NCI-H524 (cell line): ENCODE measurements around the gene TCTN2.

Experiments
- DNase-seq, 2 experiments: peaks; one replicate each; lab custom pipeline; 2025; lab: John Stamatoyannopoulos, UW

TCTN2 gene

DNA sequence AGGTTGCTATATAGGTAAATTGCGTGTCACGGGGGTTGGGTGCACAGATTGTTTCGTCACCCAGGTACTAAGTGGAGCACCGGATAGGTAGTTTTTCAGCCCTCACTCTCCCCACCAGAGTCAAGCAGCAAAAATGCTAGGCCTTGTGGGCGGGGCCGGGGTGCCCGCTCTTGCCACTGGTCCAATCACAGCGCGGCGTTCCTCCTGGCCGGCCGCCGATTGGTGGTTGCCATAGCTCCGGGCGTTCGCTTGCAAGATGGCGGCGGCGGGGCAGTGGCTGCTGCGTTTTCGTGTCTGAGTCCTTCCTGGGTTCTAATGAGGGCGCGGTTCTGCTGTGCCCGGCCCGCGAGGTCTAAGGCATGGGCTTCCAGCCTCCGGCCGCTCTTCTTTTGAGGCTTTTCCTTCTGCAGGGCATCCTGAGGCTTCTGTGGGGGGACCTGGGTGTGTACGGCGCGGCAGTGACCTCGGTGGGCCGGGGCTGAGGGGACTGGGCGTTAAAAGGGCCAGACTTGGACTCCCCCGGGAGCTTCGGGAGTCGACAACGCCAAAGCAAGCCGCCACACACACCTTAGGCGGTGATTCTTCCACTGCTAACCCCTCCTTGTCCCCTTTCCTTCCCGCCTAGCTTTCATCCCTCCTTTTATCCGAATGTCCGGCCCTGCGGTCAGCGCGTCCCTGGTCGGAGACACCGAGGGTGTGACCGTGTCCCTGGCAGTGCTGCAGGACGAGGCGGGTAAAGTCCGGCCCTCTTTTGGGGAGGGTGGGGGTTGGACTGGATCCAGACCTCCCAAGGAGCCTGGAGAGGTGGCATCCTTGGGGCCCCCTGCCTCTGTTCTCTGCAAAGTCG is at the start of gene TCTN2:
Gene TCTN2 (plus strand): TSS at position 232 of the 847 bp plus-strand sequence. CDS start 128 bp downstream, at position 360.
- DNase-seq = peak; percentile 44 to 84

DNA sequence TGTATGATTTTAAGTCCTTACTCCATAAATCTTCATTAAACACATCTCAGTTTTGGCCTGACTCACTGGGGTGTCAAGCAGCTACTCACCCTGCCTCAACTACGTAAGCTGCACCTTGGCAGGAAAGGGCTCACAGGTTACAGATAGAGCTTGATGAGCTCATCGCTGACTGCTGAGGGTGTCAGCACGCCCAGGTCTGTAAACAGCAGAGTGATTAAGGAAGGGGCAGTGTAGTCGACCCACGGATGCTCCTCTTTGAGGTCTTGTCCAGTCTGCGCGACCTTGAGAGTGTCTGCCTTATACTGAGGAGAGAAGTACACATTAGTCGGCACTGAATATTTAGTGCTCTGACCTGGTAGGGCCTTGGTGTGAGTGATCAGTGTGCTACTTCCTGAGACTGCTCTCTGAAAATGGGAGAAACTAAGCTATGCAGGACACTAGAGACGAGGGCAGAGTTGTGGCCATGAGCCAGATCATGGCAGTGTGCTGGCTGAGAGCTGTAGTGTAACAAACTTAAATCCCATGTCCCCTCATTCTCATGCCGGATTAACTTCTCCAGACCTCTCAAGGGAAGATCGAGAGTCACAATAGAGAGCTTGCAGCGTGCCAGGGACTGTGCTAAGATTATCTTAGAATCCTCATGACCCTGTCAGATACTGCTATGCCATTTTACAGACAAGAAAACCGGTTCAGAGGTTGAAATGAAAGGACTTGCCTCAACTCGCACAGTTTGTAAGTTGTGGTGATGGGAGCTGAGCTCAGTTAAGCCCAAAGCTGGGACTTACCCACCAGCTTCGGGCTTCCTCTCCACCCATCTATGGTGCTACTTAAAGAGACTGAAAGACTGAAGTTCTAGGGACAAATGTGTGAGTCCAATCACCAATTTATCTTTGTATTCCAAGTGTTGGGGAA is 49.0 kb upstream of the TCTN2 start:
- DNase-seq = no peak

DNA sequence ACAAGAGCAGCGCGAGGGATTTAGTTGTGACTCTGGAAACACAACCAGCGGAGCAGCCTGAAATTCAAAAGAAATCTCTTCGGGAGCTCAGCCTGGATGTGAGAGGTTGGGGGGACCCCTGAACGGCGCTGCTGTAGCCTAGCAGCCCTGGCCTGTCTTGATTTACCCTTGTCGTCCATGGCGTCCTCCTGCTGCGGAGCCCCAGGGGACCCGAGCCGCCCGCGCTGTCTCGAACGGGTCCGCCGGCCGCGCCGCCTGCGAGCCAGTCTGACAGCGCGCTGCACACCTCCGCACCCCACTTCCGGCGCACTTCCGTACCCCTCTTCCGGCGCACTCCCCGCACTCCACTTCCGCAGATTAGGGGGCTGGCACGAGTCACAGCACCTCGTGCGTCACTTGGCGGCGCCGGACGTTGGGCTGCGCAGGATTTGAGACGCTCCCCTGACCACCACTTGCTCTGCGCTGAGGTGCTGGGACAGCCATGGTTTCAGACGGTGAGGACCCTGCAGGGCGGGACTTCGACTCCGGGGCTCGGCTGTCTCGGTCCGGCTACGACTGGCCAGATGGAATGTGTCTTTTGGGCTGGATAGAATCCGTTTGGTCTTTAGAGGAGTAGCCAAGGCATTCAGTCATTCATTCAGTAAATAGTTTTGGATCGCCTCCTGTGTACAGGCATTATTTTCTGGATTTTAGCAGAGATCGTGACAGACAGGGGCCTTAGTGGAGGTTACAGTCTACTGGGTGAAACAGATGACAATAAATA is 37.4 kb upstream of the TCTN2 start, which contains the start of the genes EIF2B1 and GTF2H3:
Gene EIF2B1 (minus strand): TSS at position 308 of the 763 bp plus-strand sequence. CDS start 129 bp downstream, at position 179.
Gene GTF2H3 (plus strand): TSS at position 451 of the 763 bp plus-strand sequence. CDS start 31 bp downstream, at position 482.
- DNase-seq = peak; percentile 91 to 94

- DNase-seq = no peak
These were observed 36.8 kb upstream of the TCTN2 start for GRCh38 chr12:123634142-123634561.

DNA sequence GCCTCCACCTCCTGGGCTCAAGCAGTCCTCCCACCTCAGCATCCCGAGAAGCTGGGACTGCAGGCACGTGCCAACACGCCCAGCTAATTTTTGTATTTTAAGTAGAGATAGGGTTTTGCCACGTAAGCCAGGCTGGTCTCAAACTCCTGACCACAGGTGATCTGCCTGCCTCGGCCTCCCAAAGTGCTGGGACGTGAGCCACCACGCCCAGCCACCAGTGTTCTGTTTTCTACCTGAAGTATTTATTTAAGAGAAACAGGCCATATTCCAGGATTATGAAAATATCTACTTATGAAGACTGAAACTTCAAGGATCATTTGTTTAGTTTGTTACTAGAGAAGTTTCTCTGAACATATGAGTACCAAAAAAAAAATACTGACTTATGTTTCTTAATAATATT is 27.0 kb upstream of the TCTN2 start:
- DNase-seq = no peak

DNA sequence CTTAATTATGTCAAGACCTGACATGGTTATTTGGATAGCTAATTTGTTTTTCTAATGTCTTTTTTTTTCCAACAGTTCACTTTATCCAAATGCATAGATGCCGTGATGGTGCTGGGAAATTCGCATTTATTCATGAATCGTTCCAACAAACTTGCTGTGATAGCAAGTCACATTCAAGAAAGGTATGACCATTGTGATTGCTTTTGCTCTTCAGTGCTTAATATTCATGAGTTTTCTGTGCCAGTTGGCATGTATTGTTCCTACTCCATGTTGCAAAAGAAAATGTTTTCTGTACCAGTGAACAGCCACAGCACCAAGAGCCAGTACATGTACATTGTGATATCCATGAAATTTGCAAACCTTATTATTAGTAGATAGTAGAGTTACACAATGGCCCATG is 25.5 kb upstream of the TCTN2 start:
- DNase-seq = no peak

DNA sequence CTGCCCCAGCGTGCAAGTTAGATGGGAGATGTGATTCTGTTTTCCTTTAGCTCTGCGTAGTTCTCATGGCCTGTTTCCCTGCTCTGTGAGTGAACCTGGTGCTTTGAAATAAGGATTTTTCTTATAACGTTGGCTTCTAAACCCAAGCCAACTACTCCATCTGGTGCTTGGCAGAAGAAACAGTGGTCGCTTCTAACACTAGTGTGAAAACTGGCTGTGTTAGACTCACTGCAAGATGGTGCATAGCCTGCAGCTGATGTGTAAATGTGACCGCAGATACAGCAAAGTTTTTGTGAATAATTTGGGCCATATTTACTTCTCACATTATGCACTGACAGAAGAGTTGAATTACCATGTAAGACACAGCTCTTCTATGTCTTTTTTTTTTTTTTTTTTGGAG is 25.0 kb upstream of the TCTN2 start:
- no peak for DNase-seq

GRCh38 chr12:123648401-123648800 is 22.5 kb upstream of the TCTN2 start:
- DNase-seq = no peak

DNA sequence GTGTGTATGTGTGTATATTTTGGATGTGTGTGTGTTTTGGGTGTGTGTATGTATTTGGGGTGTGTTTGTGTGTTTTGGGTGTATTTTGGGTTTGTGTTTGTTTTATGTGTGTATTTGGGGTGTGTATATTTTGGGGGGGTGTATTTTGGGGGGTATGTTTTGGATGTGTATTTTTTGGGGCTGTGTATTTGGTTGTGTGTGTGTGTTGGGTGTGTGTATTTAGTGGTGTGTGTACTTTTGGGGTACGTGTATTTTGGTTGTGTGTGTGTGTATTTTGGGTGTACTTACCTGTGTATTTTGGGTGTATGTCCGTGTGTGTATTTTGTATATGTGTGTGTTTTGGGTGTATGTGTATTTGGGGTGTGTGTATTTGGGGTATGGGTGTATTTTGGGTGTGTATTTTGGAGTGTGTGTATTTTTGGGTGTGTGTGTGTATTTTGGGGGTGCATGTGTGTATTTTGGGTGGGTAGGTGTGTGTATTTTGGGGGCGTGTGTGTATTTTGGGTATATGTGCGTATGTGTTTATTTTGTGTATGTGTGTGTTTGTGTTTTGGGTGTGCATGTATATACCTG is 16.7 kb upstream of the TCTN2 start:
- no peak for DNase-seq

DNA sequence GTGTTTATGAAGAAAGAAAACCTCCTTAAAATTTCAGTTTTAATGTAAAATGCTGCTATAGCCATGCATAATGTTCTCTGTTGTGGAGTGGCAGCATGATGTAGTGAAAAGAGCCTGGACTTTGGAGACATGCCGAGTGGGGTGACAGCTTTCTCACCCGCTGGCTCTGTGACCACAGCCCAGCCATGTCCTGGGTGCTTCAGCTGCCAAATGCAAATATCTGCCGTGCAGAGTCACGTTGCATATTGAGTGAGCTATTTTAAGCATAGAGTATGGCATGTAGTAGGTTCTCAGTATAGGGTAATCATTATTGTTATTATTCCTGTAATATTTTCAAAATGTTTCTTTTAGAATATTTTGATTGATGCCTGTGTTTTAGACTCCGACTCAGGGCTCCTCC is 15.5 kb upstream of the TCTN2 start:
- no peak for DNase-seq

- DNase-seq = no peak
These were observed 14.5 kb upstream of the TCTN2 start for GRCh38 chr12:123656392-123656791.

- DNase-seq = no peak
These were observed 13.7 kb upstream of the TCTN2 start for GRCh38 chr12:123657211-123657610.

DNA sequence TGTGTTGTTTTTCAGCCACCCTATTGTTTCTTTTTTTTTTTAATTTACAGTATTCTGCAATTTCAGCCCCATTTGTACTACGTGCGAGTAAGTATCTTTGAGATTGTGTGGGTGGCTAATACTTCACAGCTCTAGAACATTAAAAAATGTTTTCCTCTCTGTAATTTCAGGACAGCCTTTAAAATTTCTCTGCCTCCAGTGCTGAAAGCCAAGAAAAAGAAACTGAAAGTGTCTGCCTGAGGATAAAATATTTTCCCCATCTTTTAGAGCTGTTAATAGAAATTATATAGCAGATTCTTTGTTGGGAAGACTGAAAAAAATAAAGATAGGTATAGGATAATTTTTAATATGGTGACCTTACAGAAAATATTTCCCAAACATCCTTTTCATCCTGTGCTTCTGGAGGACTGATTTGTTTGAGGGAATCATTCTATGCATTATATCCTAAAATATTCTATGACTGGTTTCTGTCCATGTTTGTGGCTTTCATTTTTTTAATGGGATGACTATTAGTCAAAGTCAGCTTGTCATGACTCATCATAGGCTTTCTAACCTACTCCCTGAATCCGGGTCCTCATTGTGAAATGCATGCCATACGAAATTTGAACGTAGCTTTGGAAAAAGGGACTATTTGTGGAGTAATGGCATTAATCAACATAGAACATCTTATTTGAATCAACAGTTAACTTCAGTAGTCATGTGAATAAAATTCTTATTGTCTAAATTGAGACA is 10.8 kb upstream of the TCTN2 start:
- DNase-seq = no peak

DNA sequence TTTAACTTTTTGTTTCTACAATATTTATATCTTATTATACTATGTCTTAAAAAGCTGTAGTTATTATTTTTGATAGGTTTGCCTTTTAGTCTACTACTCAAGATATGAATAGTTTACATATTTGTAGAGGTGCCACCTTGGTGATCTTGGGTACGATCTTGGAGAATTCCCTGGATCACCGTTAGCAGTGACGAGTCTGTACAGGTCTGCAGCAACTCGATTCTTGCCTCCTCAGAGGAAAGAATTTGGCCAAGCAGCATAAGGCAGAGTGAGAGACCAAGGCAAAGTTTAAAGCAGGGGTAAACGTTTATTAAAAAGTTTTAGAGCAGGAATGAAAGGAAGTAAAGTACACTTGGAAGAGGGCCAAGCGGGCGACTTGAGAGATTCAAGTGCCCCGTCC is 3.1 kb upstream of the TCTN2 start:
- no peak for DNase-seq

GRCh38 chr12:123671876-123672275 is 963 bp downstream of the TCTN2 start:
- no peak for DNase-seq

DNA sequence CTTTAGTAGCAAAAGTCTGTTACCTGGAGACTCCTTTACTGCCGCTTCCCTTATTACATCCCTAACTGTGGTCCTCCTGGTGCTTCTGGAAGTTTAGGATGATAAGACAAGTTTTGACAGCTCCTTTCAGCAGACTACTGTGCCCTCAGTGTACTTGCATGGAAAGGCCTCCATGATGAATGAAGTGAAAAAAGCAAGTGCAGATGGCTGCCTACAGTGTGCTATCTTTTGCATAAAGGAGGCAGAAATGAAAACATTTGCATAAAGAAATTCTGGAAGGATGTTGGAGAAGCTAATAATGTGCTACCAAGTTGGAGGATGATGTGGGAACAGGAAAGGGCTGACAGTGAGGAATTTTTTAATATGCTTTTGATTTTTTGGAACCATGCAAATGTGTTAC is 4.5 kb downstream of the TCTN2 start:
- DNase-seq = no peak

DNA sequence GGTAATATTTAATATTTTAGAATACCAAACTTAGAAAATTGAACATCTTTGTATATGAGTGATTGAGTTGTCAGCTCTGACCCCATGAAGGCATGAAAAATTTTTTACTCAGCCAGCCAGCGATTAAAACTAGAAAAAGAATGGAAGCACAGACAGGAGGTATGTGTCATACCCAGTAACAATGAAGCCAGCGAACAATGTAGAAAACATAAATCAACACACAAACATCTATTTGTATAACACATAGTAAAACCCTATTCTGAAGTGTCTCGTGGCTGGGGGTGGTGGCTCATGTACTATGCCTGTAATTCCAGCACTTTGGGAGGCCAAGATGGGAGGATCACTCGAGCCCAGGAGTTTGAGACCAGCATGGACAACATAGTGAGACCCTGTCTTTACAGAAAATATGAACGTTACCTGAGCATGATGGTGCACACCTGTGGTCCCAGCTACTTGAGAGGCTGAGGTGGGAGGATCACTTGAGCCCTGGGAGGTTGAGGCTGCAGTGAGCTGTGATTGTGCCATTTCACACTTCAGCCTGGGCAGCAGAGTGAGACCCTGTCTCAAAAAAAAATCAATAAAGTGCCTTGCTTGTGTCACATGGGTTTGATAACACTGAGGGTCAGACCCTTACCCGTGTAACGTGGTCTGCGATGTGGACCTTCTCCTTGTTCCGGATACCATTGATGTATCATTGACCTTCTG is 5.9 kb downstream of the TCTN2 start:
- DNase-seq = no peak

DNA sequence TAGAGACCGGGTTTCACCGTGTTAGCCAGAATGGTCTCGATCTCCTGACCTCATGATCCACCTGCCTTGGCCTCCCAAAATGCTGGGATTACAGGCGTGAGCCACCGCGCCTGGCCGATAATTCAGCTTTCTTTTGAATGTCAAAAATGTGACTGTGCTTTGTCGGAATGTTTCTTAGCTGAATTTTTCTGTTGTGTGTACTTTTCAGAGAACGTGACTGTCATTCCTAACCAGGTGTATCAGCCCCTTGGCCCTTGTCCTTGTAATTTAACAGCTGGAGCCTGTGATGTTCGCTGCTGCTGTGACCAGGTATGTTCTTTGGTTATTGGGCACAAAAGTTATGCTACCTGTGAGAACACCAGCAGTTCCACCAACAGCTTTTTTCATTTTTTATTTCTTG is 8.1 kb downstream of the TCTN2 start:
- DNase-seq = no peak

- no peak for DNase-seq
These were observed 10.7 kb downstream of the TCTN2 start for GRCh38 chr12:123681605-123682004.

DNA sequence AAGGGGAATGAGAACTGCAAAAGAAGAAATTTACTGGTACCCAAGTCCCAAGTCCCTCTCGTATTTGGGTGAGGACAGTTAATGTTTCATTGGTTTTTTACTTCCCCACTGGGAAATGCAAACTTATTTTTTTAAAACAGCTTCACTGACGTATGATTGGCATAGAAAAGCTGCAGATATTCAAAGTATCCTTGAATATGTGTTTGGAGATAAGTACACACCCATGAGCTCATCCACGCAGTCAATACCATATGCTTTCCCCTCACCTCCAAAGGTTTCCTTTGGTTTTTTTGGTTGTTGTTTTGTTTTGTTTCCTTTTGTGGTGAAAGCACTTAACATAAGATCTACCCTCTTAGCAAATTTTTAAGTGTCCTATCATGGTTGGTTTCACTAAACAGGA is 13.1 kb downstream of the TCTN2 start:
- DNase-seq = no peak
